Measurements from ENCODE around the gene MICAL3. TPM values are rescaled to one million over a fixed set of nuclear protein-coding genes. Genes with fewer than 3 reads are reported as not detected.

MICAL3 gene
- total and polyA plus RNA-seq, 2 of the 8 experiments (the other 6 are each of a cell fraction or from before 2014, with no cell fraction given) = 8.3 to 41.8 TPM

DNA sequence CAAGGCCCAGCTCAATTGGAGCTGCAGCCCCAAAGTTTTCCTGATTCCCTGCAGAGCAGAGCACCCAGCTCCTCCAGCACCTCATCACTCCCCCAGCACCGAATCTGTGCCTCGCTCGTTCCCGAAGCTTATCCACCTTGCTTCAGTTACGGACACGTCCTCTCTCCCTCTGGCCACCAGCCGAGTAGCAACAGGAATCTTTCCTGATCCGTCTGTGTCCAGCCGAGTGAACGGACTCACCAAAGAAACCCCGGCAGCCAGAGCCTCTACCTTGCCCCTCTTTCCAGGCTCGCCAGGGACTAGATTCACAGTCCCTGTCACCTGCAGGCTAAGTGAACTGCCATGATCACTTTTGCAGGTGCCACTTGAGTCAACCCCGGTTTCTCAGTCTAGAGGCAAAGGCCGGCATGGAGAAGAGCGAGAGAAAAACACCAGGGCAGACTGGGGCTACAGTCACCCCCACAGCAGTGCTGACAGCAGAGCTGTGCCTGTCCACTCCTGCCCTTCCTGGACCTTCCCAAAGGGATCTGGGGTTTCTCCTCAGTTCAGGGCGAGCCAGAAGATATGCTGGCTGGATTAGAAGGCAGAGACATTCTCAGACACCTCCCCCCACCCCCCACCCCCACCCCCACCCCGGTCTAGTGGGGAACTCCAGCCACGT is 282.4 kb downstream of the MICAL3 start:
- Histone ChIP-seq H2BK120ac (replicated peaks; ENCODE audit: low read depth, low read length) (no peak overlapping the region), H3K23ac (ENCODE audit: insufficient read length) (no peak overlapping the region), H4K91ac (replicated peaks; ENCODE audit: insufficient read length, low read length) (no peak overlapping the region), H3K4me2 (ENCODE audit: insufficient read depth in 1 of 2, low read depth in 2 of 2, low read length in 2 of 2) (no peak overlapping the region), H2BK20ac (ENCODE audit: low read length) (no peak overlapping the region), H2AK5ac (ENCODE audit: low read depth, low read length) (no peak overlapping the region), H4K20me1 (replicated peaks in 1 of 2; ENCODE audit: control insufficient read depth in 1 of 2, insufficient read depth in 2 of 2, low read length in 2 of 2) (peaks cover 2 to 3% of the 10 kb centered on the region in 2 experiments), H3K79me2 (ENCODE audit: control insufficient read depth in 1 of 2, insufficient read depth in 2 of 2, low read length in 2 of 2) (no peaks in the 10 kb centered on the region), H3K14ac (ENCODE audit: insufficient read length) (no peak overlapping the region), H2BK15ac (ENCODE audit: low read length) (no peak overlapping the region), H2BK12ac (ENCODE audit: low read depth, low read length) (no peak overlapping the region), H3K4me1 (replicated peaks in 1 of 4; ENCODE audit: control insufficient read depth in 3 of 4, insufficient read depth in 4 of 4, low read length in 3 of 4) (peaks cover 0 to 7% (median 4%) of the 10 kb centered on the region in 4 experiments; a peak in 5 of 7 replicates), H3K9ac (replicated peaks in 1 of 4; ENCODE audit: extremely low read depth in 1 of 4, low read depth in 3 of 4, low read length in 3 of 4) (no peak overlapping the region), H3K4me3 (ENCODE audit: extremely low read depth in 1 of 4, insufficient read depth in 2 of 4, low read depth in 3 of 4, low read length in 4 of 4) (no peak overlapping the region; a peak in 1 of 8 replicates), H3K36me3 (ENCODE audit: control insufficient read depth in 2 of 4, insufficient read depth in 4 of 4, low read length in 3 of 4) (no peaks in the 10 kb centered on the region), H3K18ac (ENCODE audit: extremely low read depth, low read length) (no peak overlapping the region), H3K27ac (ENCODE audit: low read depth, low read length) (no peak overlapping the region), H2BK5ac (ENCODE audit: low read depth, low read length) (no peak overlapping the region), H3K4ac (replicated peaks; ENCODE audit: insufficient read length, low read depth, low read length) (no peak overlapping the region), H4K5ac (ENCODE audit: insufficient read length, low read depth, low read length) (no peak overlapping the region), H3K9me3 (ENCODE audit: insufficient read depth in 2 of 2, low read depth in 1 of 2, low read length in 1 of 2) (no peaks in the 10 kb centered on the region), H3K23me2 (ENCODE audit: low read depth, low read length) (no peaks in the 10 kb centered on the region), H3K79me1 (ENCODE audit: low read depth, low read length) (no peaks in the 10 kb centered on the region), H3K56ac (replicated peaks; ENCODE audit: insufficient read length, low read depth, low read length) (no peak overlapping the region), H4K8ac (ENCODE audit: extremely low read depth, insufficient read depth, low read length) (no peak overlapping the region), H2AFZ (ENCODE audit: low read length) (no peak overlapping the region), H3K27me3 (replicated peaks in 1 of 4; ENCODE audit: control insufficient read depth in 3 of 4, extremely low read depth in 1 of 4, insufficient read depth in 3 of 4, low read length in 3 of 4) (no peaks in the 10 kb centered on the region)
- FAIRE-seq (no peak), DNase-seq (ENCODE audit: low read depth in 1 of 2, low spot score in 2 of 2) (no peak)
- POLR2A ChIA-PET (ENCODE audit: partially characterized antibody) = interaction anchor here (0.6 to 2.6 kb wide), 3 partner anchors 31 to 38 kb away, joined by 3 to 13 read pairs (median 4); no protein-coding TSS in a partner anchor
- CTCF ChIA-PET (ENCODE audit: partially characterized antibody) = interaction anchor here (0.6 to 12.0 kb wide), 26 partner anchors 8 to 415 kb away, joined by 3 to 174 read pairs (median 6); no protein-coding TSS in a partner anchor
- TF ChIP-seq BRCA1 (IDR thresholded peaks at IDR 0.05; ENCODE audit: low read depth, low read length) (no peak), PHF8 (conservative IDR thresholded peaks at IDR 0.05; ENCODE audit: low read depth, low read length) (no peak), GABPA (IDR thresholded peaks at IDR 0.05; ENCODE audit: borderline replicate concordance, insufficient read depth, low read length) (no peak), SUZ12 (IDR thresholded peaks at IDR 0.05; ENCODE audit: low read length) (no peak), KDM1A (IDR thresholded peaks at IDR 0.05; ENCODE audit: borderline replicate concordance, low read length) (no peak)
- TF ChIP-seq, protein P1, sequence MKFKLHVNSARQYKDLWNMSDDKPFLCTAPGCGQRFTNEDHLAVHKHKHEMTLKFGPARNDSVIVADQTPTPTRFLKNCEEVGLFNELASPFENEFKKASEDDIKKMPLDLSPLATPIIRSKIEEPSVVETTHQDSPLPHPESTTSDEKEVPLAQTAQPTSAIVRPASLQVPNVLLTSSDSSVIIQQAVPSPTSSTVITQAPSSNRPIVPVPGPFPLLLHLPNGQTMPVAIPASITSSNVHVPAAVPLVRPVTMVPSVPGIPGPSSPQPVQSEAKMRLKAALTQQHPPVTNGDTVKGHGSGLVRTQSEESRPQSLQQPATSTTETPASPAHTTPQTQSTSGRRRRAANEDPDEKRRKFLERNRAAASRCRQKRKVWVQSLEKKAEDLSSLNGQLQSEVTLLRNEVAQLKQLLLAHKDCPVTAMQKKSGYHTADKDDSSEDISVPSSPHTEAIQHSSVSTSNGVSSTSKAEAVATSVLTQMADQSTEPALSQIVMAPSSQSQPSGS (IDR thresholded peaks at IDR 0.05; ENCODE audit: low read length) = no peak
- 67% methylated on average over 18 of the region's 18 CpGs; no CpG with 5 or more reads in 1 of the 2 experiments for WGBS, 2 experiments (ENCODE audit: extremely low coverage in 1 of 2, insufficient coverage in 1 of 2, insufficient read length in 1 of 2, insufficient replicate concordance in 2 of 2, low coverage in 1 of 2, low lambda C conversion rate in 2 of 2, missing lambda C conversion rate in 1 of 2)
